Suppressor macrophage treated with lipopolysaccharide for 1 hour (primary cell): Measurements from ENCODE around the gene RPRD1B.

Source experiments
- DNase-seq, 3 donors: peaks; one replicate each; pipeline ENCODE4 v3.0.0-alpha.2; 2020 to 2022

RPRD1B gene

DNA sequence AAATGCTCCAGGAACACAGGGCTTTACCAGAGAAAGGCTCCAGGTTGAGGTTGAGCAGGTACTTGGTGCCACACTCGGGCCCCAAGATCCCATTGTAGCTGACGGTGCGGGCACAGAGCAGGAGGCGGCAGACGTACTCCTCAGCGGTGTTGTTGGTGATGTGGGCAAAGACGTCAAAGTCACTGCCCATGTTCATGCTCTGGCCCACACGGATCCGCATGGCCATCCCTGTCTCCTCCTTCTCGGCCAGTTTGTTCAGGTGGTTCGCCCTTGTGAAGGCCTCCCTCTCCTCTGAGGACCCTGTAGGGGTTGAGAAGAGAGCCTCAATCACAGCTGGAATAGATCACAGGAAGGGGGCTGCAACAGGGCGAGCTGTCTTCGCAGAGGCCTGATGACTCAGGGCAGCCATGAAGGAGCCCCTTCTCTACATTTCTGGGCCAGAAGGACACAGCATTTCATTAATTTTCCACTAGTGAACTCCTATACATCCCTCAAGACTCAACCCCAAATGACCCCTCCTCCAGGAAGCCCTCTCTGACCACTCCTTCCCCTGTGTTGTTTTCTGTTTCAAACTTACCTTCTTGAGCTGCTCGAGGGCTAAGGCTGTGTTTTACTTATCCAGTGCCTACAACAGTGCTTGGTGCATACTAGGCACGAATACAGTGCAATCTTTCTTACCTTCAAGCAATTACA lies 104.7 kb downstream of the RPRD1B start:
- DNase-seq = no peak

GRCh38 chr20:38139156-38139912 lies 105.8 kb downstream of the RPRD1B start:
- DNase-seq = no peak

GRCh38 chr20:38139977-38140753 lies 106.6 kb downstream of the RPRD1B start:
- DNase-seq = peak in 1 of 3 donors; percentile 34

DNA sequence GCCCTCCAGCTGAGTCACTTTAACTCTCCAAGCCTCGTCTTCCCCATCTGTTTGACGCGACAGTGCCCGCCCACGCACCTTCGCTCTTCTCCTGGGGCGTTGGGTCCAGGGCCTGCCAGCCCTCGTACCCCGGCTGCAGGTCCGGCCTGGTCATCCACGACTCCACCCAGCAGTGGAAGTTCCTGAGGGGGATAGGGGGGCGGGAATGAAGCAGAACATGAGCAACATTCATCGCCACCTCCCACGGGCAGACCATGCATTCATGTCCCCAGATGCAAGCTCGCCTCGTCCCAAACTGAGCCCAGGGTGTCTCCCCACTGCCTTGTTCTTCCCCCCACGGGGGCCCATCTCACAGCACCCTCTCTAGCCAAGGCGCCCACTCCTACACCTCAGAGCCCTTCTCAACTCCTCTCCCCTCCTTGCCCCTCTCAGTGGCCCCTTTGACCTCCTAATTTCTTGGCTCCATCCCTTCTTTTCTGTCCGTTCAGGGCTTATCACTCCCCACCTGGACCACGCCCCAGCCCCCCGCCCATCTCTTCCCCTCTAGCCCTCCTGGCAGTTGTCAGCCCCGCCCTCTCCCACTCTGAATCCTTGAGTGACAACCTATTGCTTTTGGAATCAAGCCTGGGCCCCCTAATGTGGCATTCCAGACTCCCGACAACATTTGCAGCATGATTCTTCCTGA lies 107.8 kb downstream of the RPRD1B start:
- peak; percentile 61 to 90 (median 69) for DNase-seq
